Type B pancreatic cell (in vitro differentiated cells): ENCODE data around the gene MCC. TPM values are rescaled to one million over a fixed set of nuclear protein-coding genes. Genes with fewer than 3 reads are reported as not detected.

Experiments
- DNase-seq: peaks from one replicate; pipeline ENCODE4 v3.0.0; 2021; ENCODE audit warnings: mixed read lengths; ENCODE audit not compliant: unreplicated experiment; ENCODE audit errors: extremely low spot score
- H3K27ac Mint-ChIP-seq: 2 replicates; pipeline ENCODE4 v1.8.0; 2021; ENCODE audit warnings: mild to moderate bottlenecking, mixed read lengths
- H3K27me3 Mint-ChIP-seq: 2 replicates; pipeline ENCODE4 v1.8.0; 2021; ENCODE audit warnings: mixed read lengths
- H3K36me3 Mint-ChIP-seq: 2 replicates; pipeline ENCODE4 v1.8.0; 2021; ENCODE audit warnings: mixed read lengths
- H3K4me1 Mint-ChIP-seq: one replicate; pipeline ENCODE4 v1.8.0; 2021; ENCODE audit warnings: mixed read lengths; ENCODE audit not compliant: unreplicated experiment
- H3K4me3 Mint-ChIP-seq: 2 replicates; pipeline ENCODE4 v1.8.0; 2021; ENCODE audit warnings: mild to moderate bottlenecking, mixed read lengths
- H3K9me3 Mint-ChIP-seq: 2 replicates; pipeline ENCODE4 v1.8.0; 2021; ENCODE audit warnings: mixed read lengths
- total RNA-seq: library from RNA; stranded (reverse); gene quantifications from 2 replicates; pipeline ENCODE4 v1.2.1, GENCODE V29; 2021; ENCODE audit warnings: low replicate concordance
- TF ChIP-seq, protein P1 (sequence below): fragments of 200-600 bp; sonication (generic); conservative IDR thresholded peaks from 2 replicates; pipeline ENCODE4 v1.5.0; 2021; ENCODE audit warnings: antibody characterized with exemption, mild to moderate bottlenecking

The MCC gene
- total RNA-seq, 1 donor from 2014 or later: 24.0 TPM

DNA sequence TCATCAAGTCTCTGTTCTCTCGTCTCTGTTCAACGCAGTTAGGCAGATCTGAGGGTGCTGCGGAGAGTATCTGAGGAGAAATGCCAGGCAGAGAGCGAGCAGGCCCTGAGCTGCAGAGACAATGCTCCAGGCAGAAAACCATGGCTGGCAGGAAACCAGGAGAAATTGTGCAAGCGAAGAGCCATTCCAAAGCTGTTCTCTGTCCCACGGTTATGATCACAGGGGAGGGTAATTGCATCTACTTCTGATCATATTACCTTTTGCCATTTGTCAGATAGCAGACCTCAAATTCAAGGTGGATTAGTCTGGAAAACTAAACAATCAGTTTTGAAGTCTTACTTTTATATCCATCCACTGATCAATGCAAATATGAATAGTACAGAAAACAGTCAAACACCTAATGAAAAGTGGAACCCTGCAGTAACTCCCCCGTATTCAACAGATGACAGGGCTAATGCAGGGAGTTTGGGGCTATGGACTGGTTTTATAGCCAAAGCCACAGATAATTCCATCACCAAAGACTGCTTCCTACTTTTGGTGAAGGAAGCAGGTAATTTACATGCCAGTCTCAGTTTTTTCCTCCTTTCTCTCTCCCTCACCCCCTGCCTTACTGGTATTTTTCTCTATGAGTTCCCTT lies 283.6 kb downstream of the MCC start:
- no peak for DNase-seq
- H3K36me3 Mint-ChIP-seq: peaks cover 4% of the 10 kb centered on the region
- peak overlapping the region; percentile 25 for H3K27ac Mint-ChIP-seq
- peak overlapping the region; percentile 54 for H3K4me3 Mint-ChIP-seq
- H3K27me3 Mint-ChIP-seq: no peaks in the 10 kb centered on the region
- peaks cover 4% of the 10 kb centered on the region for H3K9me3 Mint-ChIP-seq
- TF ChIP-seq, protein P1, sequence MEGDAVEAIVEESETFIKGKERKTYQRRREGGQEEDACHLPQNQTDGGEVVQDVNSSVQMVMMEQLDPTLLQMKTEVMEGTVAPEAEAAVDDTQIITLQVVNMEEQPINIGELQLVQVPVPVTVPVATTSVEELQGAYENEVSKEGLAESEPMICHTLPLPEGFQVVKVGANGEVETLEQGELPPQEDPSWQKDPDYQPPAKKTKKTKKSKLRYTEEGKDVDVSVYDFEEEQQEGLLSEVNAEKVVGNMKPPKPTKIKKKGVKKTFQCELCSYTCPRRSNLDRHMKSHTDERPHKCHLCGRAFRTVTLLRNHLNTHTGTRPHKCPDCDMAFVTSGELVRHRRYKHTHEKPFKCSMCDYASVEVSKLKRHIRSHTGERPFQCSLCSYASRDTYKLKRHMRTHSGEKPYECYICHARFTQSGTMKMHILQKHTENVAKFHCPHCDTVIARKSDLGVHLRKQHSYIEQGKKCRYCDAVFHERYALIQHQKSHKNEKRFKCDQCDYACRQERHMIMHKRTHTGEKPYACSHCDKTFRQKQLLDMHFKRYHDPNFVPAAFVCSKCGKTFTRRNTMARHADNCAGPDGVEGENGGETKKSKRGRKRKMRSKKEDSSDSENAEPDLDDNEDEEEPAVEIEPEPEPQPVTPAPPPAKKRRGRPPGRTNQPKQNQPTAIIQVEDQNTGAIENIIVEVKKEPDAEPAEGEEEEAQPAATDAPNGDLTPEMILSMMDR: no peak
- H3K4me1 Mint-ChIP-seq: peaks cover 59% of the 10 kb centered on the region

DNA sequence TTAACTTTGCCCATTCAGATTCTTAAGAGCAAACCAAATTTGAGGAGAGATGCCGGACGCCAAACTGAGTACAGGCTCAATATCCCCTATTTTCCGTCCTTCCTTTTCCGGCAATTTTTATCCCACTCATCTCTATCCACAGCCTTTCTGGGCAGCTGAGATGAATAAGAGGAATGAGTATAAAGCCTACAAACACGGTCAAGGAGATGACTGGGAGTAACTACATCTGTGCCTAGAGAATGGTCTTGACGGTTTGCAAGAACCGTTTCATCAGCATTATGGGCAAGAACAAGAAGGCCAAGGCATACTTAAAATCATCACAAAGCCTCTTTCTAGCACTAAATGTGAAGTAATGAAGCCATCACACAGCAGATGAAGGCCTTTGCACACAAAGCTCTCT lies 284.3 kb downstream of the MCC start:
- TF ChIP-seq, protein P1: no peak
- Mint-ChIP-seq H3K36me3 (peaks cover 4% of the 10 kb centered on the region), H3K4me1 (peaks cover 65% of the 10 kb centered on the region), H3K4me3 (peak overlapping the region; percentile 82), H3K27me3 (no peaks in the 10 kb centered on the region), H3K9me3 (peaks cover 4% of the 10 kb centered on the region), H3K27ac (no peak overlapping the region)
- no peak for DNase-seq

DNA sequence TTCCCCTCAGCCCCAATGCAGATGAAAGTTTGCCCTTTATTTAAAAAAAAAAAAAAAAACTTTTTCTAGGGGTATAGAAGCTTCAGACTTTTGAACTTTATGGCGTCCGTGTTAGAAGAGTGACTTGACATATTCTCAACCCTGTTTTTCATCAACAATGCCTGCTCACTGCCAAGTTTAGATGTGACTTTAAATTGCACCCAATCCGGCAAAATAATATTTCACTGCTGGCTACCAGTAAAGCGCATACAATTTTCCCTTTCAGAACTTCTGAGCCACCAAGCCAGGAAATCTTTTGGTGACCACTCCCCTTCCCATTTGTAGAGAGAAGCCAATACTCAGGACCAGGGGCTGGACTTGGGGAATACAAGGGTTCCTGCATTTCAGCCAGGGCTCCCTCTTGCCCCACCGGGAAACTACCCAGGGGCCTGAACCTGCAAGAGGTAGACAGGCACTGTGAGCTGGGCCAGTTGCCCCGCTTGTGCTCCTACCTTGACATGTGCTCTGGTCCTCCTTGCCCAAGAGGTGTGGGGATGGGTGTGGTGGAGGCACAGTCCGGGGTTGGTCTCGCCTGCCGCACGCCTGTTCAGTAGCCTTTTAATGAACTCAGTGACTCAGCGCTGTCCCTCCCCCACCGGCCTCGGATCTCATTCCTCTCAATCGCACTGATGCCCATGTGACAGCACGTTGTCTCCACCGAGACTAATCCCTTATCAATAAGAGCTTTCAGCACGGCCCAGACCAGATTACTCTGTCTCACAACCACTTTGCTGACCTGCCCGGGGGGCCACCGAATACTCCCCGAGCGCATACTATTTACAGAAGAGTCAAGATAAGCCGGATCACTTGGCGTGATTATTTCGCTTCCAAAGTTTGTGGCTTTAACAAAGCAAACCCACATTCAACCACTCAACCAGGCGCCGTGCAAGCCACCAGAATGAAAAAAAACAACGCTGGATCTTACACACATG lies 285.2 kb downstream of the MCC start:
- TF ChIP-seq, protein P1: no peak
- Mint-ChIP-seq H3K27ac (peak overlapping the region; percentile 90), H3K4me3 (peak overlapping the region; percentile 82), H3K27me3 (no peaks in the 10 kb centered on the region), H3K36me3 (peaks cover 4% of the 10 kb centered on the region), H3K4me1 (peaks cover 70% of the 10 kb centered on the region), H3K9me3 (peaks cover 4% of the 10 kb centered on the region)
- DNase-seq: no peak

DNA sequence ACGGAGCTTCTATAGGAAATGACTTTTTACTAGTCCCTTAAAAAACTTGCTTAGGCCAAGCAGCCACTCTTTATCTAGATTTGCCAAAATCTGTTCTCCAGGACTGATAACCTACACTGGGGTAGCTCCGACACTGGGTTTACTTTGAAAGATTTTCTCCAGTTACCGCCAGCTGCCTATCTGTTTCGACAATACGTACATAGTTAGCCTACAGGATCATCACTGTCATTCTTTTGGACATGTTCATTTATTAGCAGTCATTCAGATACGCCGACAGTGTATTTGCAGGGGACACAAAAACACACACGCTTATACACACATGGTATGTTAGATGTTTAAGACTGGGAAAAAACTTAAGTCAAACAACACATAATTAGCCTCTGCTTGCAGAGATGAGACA lies 286.0 kb downstream of the MCC start:
- no peak for DNase-seq
- no peaks in the 10 kb centered on the region for H3K27me3 Mint-ChIP-seq
- peaks cover 4% of the 10 kb centered on the region for H3K36me3 Mint-ChIP-seq
- peak overlapping the region; percentile 69 for H3K4me3 Mint-ChIP-seq
- TF ChIP-seq, protein P1: no peak
- H3K9me3 Mint-ChIP-seq: peaks cover 4% of the 10 kb centered on the region
- H3K4me1 Mint-ChIP-seq: peaks cover 71% of the 10 kb centered on the region
- peak overlapping the region; percentile 49 for H3K27ac Mint-ChIP-seq

DNA sequence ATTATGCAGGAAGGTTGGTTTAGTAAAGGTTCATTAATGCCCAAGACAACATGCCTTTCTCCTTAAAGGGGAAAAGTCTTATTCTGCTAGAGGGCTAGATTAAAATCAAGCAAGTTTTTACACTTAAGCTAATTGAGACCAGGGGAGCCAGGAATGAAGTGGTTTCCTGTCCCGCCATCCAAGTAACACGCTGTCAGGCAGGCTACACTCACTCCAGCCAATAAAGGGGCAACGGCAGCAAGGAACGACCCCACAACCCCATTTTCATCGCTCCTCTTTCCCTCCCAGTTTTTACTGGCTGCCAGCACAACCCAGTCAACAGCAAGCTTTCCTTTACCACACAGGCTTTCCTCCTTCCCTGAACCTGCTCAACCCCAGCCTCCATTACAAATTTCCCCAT lies 286.5 kb downstream of the MCC start:
- Mint-ChIP-seq H3K9me3 (peaks cover 4% of the 10 kb centered on the region), H3K4me3 (peak overlapping the region; percentile 69), H3K27me3 (no peaks in the 10 kb centered on the region), H3K36me3 (no peaks in the 10 kb centered on the region), H3K27ac (peak overlapping the region; percentile 49), H3K4me1 (peaks cover 66% of the 10 kb centered on the region)
- DNase-seq: no peak
- TF ChIP-seq, protein P1: no peak
